Subcutaneous adipose tissue (tissue), 4 donors: ENCODE data around the gene LAMB1. TPM values are rescaled to one million over a fixed set of nuclear protein-coding genes. Genes with fewer than 3 reads are reported as not detected.

Source experiments
- CTCF ChIP-seq: fragments of 450-650 bp; IDR thresholded peaks from one replicate; pipeline ENCODE4 v1.5.1; 2016; ENCODE audit warnings: low read depth, mild to moderate bottlenecking, control low read depth, antibody characterized with exemption, moderate library complexity
- total RNA-seq, 4 donors: library from RNA; depleted of rRNA; stranded (reverse); fragments of >200 nt; gene quantifications; one replicate each; pipeline ENCODE4 v1.1.0, GENCODE V29; 2016

Gene LAMB1
- total RNA-seq, 4 donors from 2014 or later = 218 to 376 (median 309) TPM

GRCh38 chr7:107934991-107935770, 67.8 kb downstream of the LAMB1 start:
- no peak for TF ChIP-seq CTCF

- TF ChIP-seq CTCF = no peak
Measured at GRCh38 chr7:107933386-107934013, 69.5 kb downstream of the LAMB1 start.

GRCh38 chr7:107932805-107933204, 70.2 kb downstream of the LAMB1 start:
- TF ChIP-seq CTCF = no peak

- TF ChIP-seq CTCF = no peak
Measured at GRCh38 chr7:107931740-107932515, 71.0 kb downstream of the LAMB1 start.

- no peak for TF ChIP-seq CTCF
Measured at GRCh38 chr7:107926481-107926880, 76.5 kb downstream of the LAMB1 start.

- no peak for TF ChIP-seq CTCF
Measured at GRCh38 chr7:107924841-107925504, 78.0 kb downstream of the LAMB1 start.
